A673 (cell line): ENCODE measurements around the gene JMJD1C. TPM values are rescaled to one million over a fixed set of nuclear protein-coding genes. Genes with fewer than 3 reads are reported as not detected.

ENCODE experiments used
- BruUV-seq: library from RNA; stranded (reverse); fragments of 400-500 nt; replicated peaks from 2 replicates; lab custom pipeline; 2021; lab: Mats Ljungman, UMichigan
- CTCF ChIA-PET: fragments of 300-600 bp; sonication (Branson Sonifier 250); formaldehyde crosslinking; loops from one replicate; lab custom pipeline; 2022; ENCODE audit warnings: antibody characterized with exemption; lab: Charles Lee
- POLR2A ChIA-PET: fragments of 300-600 bp; sonication (Branson Sonifier 250); formaldehyde crosslinking; loops from one replicate; lab custom pipeline; 2022; ENCODE audit warnings: antibody characterized with exemption; ENCODE audit not compliant: low non-redundant PET; lab: Charles Lee
- DNase-seq: peaks from one replicate; pipeline ENCODE4 v3.0.0-alpha.2; 2015; ENCODE audit warnings: low spot score
- H3K27ac ChIP-seq: fragments of 200-600 bp; sonication (generic); 2 replicates; pipeline ENCODE4 v1.5.1; 2016; ENCODE audit warnings: mixed run types, low read depth, mild to moderate bottlenecking, mixed read lengths, antibody characterized with exemption, low read length; ENCODE audit not compliant: poor library complexity, severe bottlenecking
- H3K27me3 ChIP-seq: fragments of 200-600 bp; sonication (generic); replicated peaks from 2 replicates; pipeline ENCODE4 v1.6.1; 2017; ENCODE audit warnings: mixed run types, low read depth, mild to moderate bottlenecking, mixed read lengths, antibody characterized with exemption, low read length; ENCODE audit not compliant: insufficient read depth, poor library complexity
- H3K36me3 ChIP-seq: fragments of 200-600 bp; sonication (generic); 2 replicates; pipeline ENCODE4 v1.6.1; 2016; ENCODE audit warnings: mixed run types, mild to moderate bottlenecking, mixed read lengths, antibody characterized with exemption, low read length; ENCODE audit not compliant: insufficient read depth, poor library complexity, severe bottlenecking
- H3K4me1 ChIP-seq: fragments of 200-600 bp; sonication (generic); 2 replicates; pipeline ENCODE4 v1.6.1; 2017; ENCODE audit warnings: mixed run types, mild to moderate bottlenecking, mixed read lengths, antibody characterized with exemption, low read length; ENCODE audit not compliant: insufficient read depth, poor library complexity, severe bottlenecking
- H3K4me3 ChIP-seq: fragments of 200-600 bp; sonication (generic); 2 replicates; pipeline ENCODE4 v1.5.1; 2016; ENCODE audit warnings: low read depth, mixed run types, mild to moderate bottlenecking, mixed read lengths, low read length; ENCODE audit not compliant: poor library complexity, severe bottlenecking
- H3K9me3 ChIP-seq: fragments of 200-600 bp; sonication (generic); 2 replicates; pipeline ENCODE4 v1.6.1; 2016; ENCODE audit warnings: mixed run types, low read depth, mild to moderate bottlenecking, mixed read lengths, antibody characterized with exemption, low read length; ENCODE audit not compliant: poor library complexity, severe bottlenecking
- EZH2 ChIP-seq: fragments of 200-600 bp; sonication (generic); IDR thresholded peaks from 2 replicates; pipeline ENCODE4 v1.6.1; 2017; ENCODE audit warnings: borderline replicate concordance, low read depth, mild to moderate bottlenecking, mixed read lengths, antibody characterized with exemption, low read length; ENCODE audit not compliant: poor library complexity, severe bottlenecking
- intact Hi-C: fragments of 100-400 bp; cut with micrococcal nuclease; formaldehyde crosslinking; loops from one replicate; pipeline ENCODE4 v1.10.0; 2022; ENCODE audit not compliant: unreplicated experiment
- total RNA-seq: library from RNA; stranded (reverse); gene quantifications from 2 replicates; pipeline ENCODE4 v1.2.3, GENCODE V29; 2021
- TF ChIP-seq, protein P1 (sequence below): fragments of 300-800, 200-600 bp; sonication (generic); conservative IDR thresholded peaks from 2 replicates; pipeline ENCODE4 v1.5.1; 2017; ENCODE audit warnings: low read depth, mild to moderate bottlenecking, antibody characterized with exemption, low read length, moderate library complexity, mixed read lengths

JMJD1C gene
- total RNA-seq, 1 experiment from 2014 or later: 71.4 TPM

DNA sequence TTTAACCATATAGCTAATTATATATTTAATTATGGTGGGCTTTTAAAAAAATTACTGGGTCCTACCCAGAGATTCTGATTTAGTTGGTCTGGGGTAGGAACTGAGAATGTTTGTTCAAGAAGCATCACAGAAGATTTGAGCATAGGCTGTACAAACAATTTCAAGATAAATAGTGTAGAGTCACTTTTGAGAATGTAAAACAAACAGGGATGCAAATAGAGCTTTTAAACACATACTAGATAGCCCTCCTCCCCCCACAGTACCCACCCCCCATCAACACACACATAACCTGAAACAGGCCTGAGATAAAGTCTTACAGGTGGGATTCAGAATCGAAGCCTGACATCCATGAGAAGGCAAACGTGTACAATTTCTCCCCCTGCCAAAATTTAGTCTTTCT lies 39.8 kb upstream of the JMJD1C start:
- Histone ChIP-seq H3K27ac (no peak overlapping the region), H3K9me3 (no peaks in the 10 kb centered on the region), H3K27me3 (no peaks in the 10 kb centered on the region), H3K36me3 (no peaks in the 10 kb centered on the region), H3K4me1 (peaks cover 9% of the 10 kb centered on the region), H3K4me3 (no peak overlapping the region)
- BruUV-seq: no TSS peak
- no peak for DNase-seq
- POLR2A ChIA-PET: no interaction called here
- TF ChIP-seq, protein P1, sequence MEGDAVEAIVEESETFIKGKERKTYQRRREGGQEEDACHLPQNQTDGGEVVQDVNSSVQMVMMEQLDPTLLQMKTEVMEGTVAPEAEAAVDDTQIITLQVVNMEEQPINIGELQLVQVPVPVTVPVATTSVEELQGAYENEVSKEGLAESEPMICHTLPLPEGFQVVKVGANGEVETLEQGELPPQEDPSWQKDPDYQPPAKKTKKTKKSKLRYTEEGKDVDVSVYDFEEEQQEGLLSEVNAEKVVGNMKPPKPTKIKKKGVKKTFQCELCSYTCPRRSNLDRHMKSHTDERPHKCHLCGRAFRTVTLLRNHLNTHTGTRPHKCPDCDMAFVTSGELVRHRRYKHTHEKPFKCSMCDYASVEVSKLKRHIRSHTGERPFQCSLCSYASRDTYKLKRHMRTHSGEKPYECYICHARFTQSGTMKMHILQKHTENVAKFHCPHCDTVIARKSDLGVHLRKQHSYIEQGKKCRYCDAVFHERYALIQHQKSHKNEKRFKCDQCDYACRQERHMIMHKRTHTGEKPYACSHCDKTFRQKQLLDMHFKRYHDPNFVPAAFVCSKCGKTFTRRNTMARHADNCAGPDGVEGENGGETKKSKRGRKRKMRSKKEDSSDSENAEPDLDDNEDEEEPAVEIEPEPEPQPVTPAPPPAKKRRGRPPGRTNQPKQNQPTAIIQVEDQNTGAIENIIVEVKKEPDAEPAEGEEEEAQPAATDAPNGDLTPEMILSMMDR: no peak
- TF ChIP-seq EZH2: no peak
- intact Hi-C loops: no loop called here
- CTCF ChIA-PET: no interaction called here

DNA sequence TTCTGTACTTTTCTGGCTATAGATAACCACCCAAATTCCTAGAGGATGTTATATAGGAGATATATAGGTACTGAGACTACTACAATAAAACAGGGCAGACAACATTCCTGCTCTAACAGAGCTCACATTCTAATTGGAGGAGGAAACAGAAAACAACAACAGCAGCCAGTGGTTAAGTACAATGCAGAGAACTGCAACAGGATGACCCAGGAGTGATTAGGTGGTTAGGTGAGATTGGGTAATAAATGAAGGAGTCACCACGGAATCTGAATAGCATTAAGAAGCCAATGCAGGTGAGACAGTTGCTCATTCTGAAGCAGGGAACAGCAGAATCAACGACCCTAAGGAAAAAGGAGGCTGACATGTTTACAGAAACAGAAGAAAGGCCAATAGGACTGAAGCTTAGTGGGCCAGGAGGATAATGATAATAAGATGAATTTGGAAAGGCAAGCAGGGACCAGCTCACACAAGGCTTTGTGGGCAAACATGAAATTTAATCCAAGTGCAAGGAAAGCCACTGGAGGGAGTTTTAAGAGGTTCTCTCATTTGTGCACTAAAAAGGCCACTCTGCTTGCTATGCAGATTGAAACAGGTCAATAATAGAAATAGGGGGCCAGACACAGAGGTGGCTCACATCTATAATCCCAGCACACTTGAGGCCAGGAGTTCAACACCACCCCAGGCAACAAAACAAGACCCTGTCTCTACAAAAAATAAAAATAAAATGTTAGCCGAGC lies 38.5 kb upstream of the JMJD1C start:
- H3K27me3 ChIP-seq: no peaks in the 10 kb centered on the region
- no peak overlapping the region for H3K27ac ChIP-seq
- no peaks in the 10 kb centered on the region for H3K9me3 ChIP-seq
- no peaks in the 10 kb centered on the region for H3K36me3 ChIP-seq
- H3K4me3 ChIP-seq: no peak overlapping the region
- DNase-seq: no peak
- H3K4me1 ChIP-seq: peaks cover 9% of the 10 kb centered on the region
- BruUV-seq: no TSS peak
- TF ChIP-seq, protein P1: peak; percentile 19; the same call in 1 of the 2 replicates
- no peak for TF ChIP-seq EZH2
- intact Hi-C loops: no loop called here
- POLR2A ChIA-PET: no interaction called here
- CTCF ChIA-PET: no interaction called here

DNA sequence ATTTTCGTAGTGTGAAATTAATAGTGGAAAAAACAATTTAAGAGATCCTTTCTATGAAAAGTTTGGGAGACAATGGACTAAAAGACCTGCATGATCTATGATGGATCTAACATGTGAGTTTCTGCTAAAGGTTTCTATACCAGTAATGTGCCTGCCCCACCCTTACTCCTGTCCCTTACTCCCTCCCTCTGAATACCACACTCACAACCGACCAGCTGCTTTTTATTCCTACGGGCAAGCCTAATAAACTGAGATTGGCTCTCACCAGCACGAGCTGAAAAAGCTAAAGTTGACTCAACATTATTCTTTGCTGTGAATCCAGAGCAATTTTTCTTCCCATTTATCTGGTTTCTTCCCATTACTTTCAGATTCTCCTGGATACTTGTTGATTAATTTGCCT lies 37.6 kb upstream of the JMJD1C start:
- H3K27ac ChIP-seq: no peak overlapping the region
- intact Hi-C loops: no loop called here
- BruUV-seq: no TSS peak
- no peaks in the 10 kb centered on the region for H3K27me3 ChIP-seq
- H3K4me3 ChIP-seq: no peak overlapping the region
- no peaks in the 10 kb centered on the region for H3K9me3 ChIP-seq
- ChIA-PET POLR2A (no interaction called here), CTCF (no interaction called here)
- peaks cover 9% of the 10 kb centered on the region for H3K4me1 ChIP-seq
- TF ChIP-seq, protein P1: no peak
- TF ChIP-seq EZH2: no peak
- H3K36me3 ChIP-seq: no peaks in the 10 kb centered on the region
- DNase-seq: no peak
